Suppressor macrophage treated with lipopolysaccharide for 4 hours (primary cell): ENCODE data around the gene CCDC117.
"Not testable (repeated sequence)": the region's sequence is repeated elsewhere in the genome, so short reads cannot be mapped to it uniquely, and the experiment has no call there.

Source experiments
- DNase-seq: peaks from one replicate; pipeline ENCODE4 v3.0.0-alpha.2; 2020

CCDC117 gene

GRCh38 chr22:28772633-28773460, at the start of gene CCDC117:
TSS of gene CCDC117 (plus strand) at chr22:28772695. CDS start at chr22:28772850, 155 bp downstream.
- DNase-seq, result peak; percentile 97

- no peak for DNase-seq
Observed at GRCh38 chr22:28728002-28728401, 44.5 kb upstream of the CCDC117 start.

- peak; percentile 76 for DNase-seq
Observed at GRCh38 chr22:28728621-28729313, 43.7 kb upstream of the CCDC117 start.

GRCh38 chr22:28730179-28730578, 42.3 kb upstream of the CCDC117 start:
- DNase-seq, result peak; percentile 74

- no peak for DNase-seq
Observed at GRCh38 chr22:28734393-28734792, 38.1 kb upstream of the CCDC117 start.

GRCh38 chr22:28736301-28737155, 36.0 kb upstream of the CCDC117 start:
- no peak for DNase-seq

GRCh38 chr22:28737701-28738100, 34.8 kb upstream of the CCDC117 start:
- DNase-seq, result no peak

GRCh38 chr22:28738876-28739275, 33.6 kb upstream of the CCDC117 start:
- not testable (repeated sequence) for DNase-seq

- DNase-seq, result no peak
Observed at GRCh38 chr22:28741200-28741784, 31.2 kb upstream of the CCDC117 start.

GRCh38 chr22:28741785-28742561, 30.5 kb upstream of the CCDC117 start, which contains the start of the genes CHEK2 and HSCB:
TSS of gene CHEK2 (minus strand) at chr22:28741820. CDS start at chr22:28734721, 7,099 bp downstream.
TSS of gene HSCB (plus strand) at chr22:28742039. CDS start at chr22:28742096, 57 bp downstream.
- peak; percentile 98 for DNase-seq

- no peak for DNase-seq
Observed at GRCh38 chr22:28742562-28742962, 29.9 kb upstream of the CCDC117 start.

- DNase-seq, result no peak
Observed at GRCh38 chr22:28743852-28744251, 28.6 kb upstream of the CCDC117 start.

- no peak for DNase-seq
Observed at GRCh38 chr22:28750471-28750881, 22.0 kb upstream of the CCDC117 start.

- DNase-seq, result not testable (repeated sequence)
Observed at GRCh38 chr22:28754512-28754911, 18.0 kb upstream of the CCDC117 start.

GRCh38 chr22:28759861-28760560, 12.5 kb upstream of the CCDC117 start:
- peak; percentile 31 for DNase-seq

GRCh38 chr22:28761449-28761755, 11.1 kb upstream of the CCDC117 start:
- DNase-seq, result no peak

GRCh38 chr22:28762000-28762399, 10.5 kb upstream of the CCDC117 start:
- DNase-seq, result not testable (repeated sequence)

- DNase-seq, result no peak
Observed at GRCh38 chr22:28766628-28767027, 5.9 kb upstream of the CCDC117 start.

GRCh38 chr22:28768701-28769393, 3.6 kb upstream of the CCDC117 start:
- DNase-seq, result no peak

GRCh38 chr22:28769394-28770085, 3.0 kb upstream of the CCDC117 start:
- no peak for DNase-seq
